Liver (tissue), 9 donors: Measurements from ENCODE around the gene VDAC1. TPM values are rescaled to one million over a fixed set of nuclear protein-coding genes. Genes with fewer than 3 reads are reported as not detected.
A peak's percentile ranks its signal among the peaks of the same experiment; 100 is the strongest.

Experiments used
- DNase-seq: peaks from one replicate; pipeline ENCODE4 v3.0.0-alpha.2; 2017; ENCODE audit warnings: low spot score
- H3K27ac ChIP-seq, 2 donors: one replicate each; pipeline ENCODE4 v1.7.0; 2013; ENCODE audit warnings: inconsistent platforms in 2 of 2, low read length in 2 of 2, control low read depth in 1 of 2, low read depth in 1 of 2, mild to moderate bottlenecking in 1 of 2
- H3K27me3 ChIP-seq, 4 donors: one replicate each; pipeline versions ENCODE4 v1.6.1 to v1.7.0; 2013; ENCODE audit warnings: low read length in 3 of 4, inconsistent platforms in 1 of 4, mild to moderate bottlenecking in 1 of 4, moderate library complexity in 1 of 4; ENCODE audit not compliant: control insufficient read depth in 4 of 4, insufficient read depth in 4 of 4
- H3K36me3 ChIP-seq, 4 donors: one replicate each; pipeline versions ENCODE4 v1.6.1 to v1.7.0; 2013; ENCODE audit warnings: low read length in 3 of 4, mild to moderate bottlenecking in 3 of 4, low read depth in 1 of 4, moderate library complexity in 1 of 4; ENCODE audit not compliant: control insufficient read depth in 4 of 4, insufficient read depth in 3 of 4
- H3K4me1 ChIP-seq, 4 donors: one replicate each; pipeline versions ENCODE4 v1.6.1 to v1.7.0; 2013; ENCODE audit warnings: low read length in 3 of 4, mild to moderate bottlenecking in 3 of 4, moderate library complexity in 1 of 4; ENCODE audit not compliant: control insufficient read depth in 4 of 4, insufficient read depth in 4 of 4
- H3K4me3 ChIP-seq, 3 donors: one replicate each; pipeline versions ENCODE4 v1.6.1 to v1.7.0; 2013; ENCODE audit warnings: low read length in 3 of 3, control low read depth in 1 of 3, low read depth in 1 of 3, mild to moderate bottlenecking in 1 of 3
- H3K9ac ChIP-seq, 2 donors: one replicate each; pipeline ENCODE4 v1.7.0; 2013; ENCODE audit warnings: low read length in 2 of 2, mild to moderate bottlenecking in 2 of 2, moderate library complexity in 2 of 2, control low read depth in 1 of 2, low read depth in 1 of 2
- H3K9me3 ChIP-seq, 4 donors: one replicate each; pipeline versions ENCODE4 v1.6.1 to v1.7.0; 2013; ENCODE audit warnings: low read length in 3 of 4; ENCODE audit not compliant: control insufficient read depth in 4 of 4
- ATF3 ChIP-seq: IDR thresholded peaks from 2 replicates; pipeline ENCODE4 v1.6.1; 2016; ENCODE audit warnings: antibody characterized with exemption
- CTCF ChIP-seq: fragments of 150-350 bp; IDR thresholded peaks from 2 replicates; pipeline ENCODE4 v1.5.1; 2017; ENCODE audit warnings: improper control_type of control experiment, low read depth, low read length; ENCODE audit not compliant: missing input control
- EGR1 ChIP-seq, 2 donors: IDR thresholded peaks; 2 replicates each; pipeline ENCODE4 v1.6.1; 2016 to 2018; ENCODE audit warnings: antibody characterized with exemption in 2 of 2, low read depth in 2 of 2
- FOXA1 ChIP-seq: IDR thresholded peaks from 2 replicates; pipeline ENCODE4 v1.6.1; 2016; ENCODE audit warnings: antibody characterized with exemption
- FOXA2 ChIP-seq: IDR thresholded peaks from 2 replicates; pipeline ENCODE4 v1.6.1; 2016; ENCODE audit warnings: antibody characterized with exemption
- GABPA ChIP-seq, 2 donors: IDR thresholded peaks in 1 of 2; conservative IDR thresholded peaks in 1 of 2; 2 replicates each; pipeline ENCODE4 v1.6.1; 2016; ENCODE audit warnings: antibody characterized with exemption in 2 of 2, mild to moderate bottlenecking in 1 of 2, moderate library complexity in 1 of 2
- HNF4A ChIP-seq, 2 donors: conservative IDR thresholded peaks; 2 replicates each; pipeline ENCODE4 v1.6.1; 2016; ENCODE audit warnings: antibody characterized with exemption in 2 of 2, mild to moderate bottlenecking in 2 of 2
- HNF4G ChIP-seq: IDR thresholded peaks from 2 replicates; pipeline ENCODE4 v1.6.1; 2016; ENCODE audit warnings: antibody characterized with exemption
- JUND ChIP-seq, 2 donors: IDR thresholded peaks; 2 replicates each; pipeline ENCODE4 v1.6.1; 2016; ENCODE audit warnings: antibody characterized with exemption in 2 of 2
- MAX ChIP-seq: IDR thresholded peaks from 2 replicates; pipeline ENCODE4 v1.6.1; 2016; ENCODE audit warnings: antibody characterized with exemption
- NR2F2 ChIP-seq: IDR thresholded peaks from 2 replicates; pipeline ENCODE4 v1.6.1; 2016; ENCODE audit warnings: antibody characterized with exemption
- RAD21 ChIP-seq, 2 donors: IDR thresholded peaks; 2 replicates each; pipeline ENCODE4 v1.6.1; 2016; ENCODE audit warnings: antibody characterized with exemption in 2 of 2, mild to moderate bottlenecking in 2 of 2
- REST ChIP-seq: IDR thresholded peaks from 2 replicates; pipeline ENCODE4 v1.6.1; 2016; ENCODE audit warnings: antibody characterized with exemption, mild to moderate bottlenecking
- RXRA ChIP-seq, 2 donors: IDR thresholded peaks; 2 replicates each; pipeline ENCODE4 v1.6.1; 2017 to 2018; ENCODE audit warnings: antibody characterized with exemption in 2 of 2, mild to moderate bottlenecking in 1 of 2
- SP1 ChIP-seq: IDR thresholded peaks from 2 replicates; pipeline ENCODE4 v1.6.1; 2018; ENCODE audit warnings: antibody characterized with exemption, mild to moderate bottlenecking
- TAF1 ChIP-seq: conservative IDR thresholded peaks from 2 replicates; pipeline ENCODE4 v1.6.1; 2016; ENCODE audit warnings: antibody characterized with exemption, mild to moderate bottlenecking
- YY1 ChIP-seq: IDR thresholded peaks from 2 replicates; pipeline ENCODE4 v1.6.1; 2016; ENCODE audit warnings: antibody characterized with exemption, mild to moderate bottlenecking
- WGBS: extraction: QIAGEN DNeasy Blood & Tissue Kit; methylation state at CpG from one replicate; pipeline ENCODE4 v1.1.7; 2013; 5-methylcytosine and 5-hydroxymethylcytosine counted together
- polyA plus RNA-seq, 2 donors: library from polyadenylated mRNA; stranded (reverse) in 1 of 2; unstranded in 1 of 2; fragments of 200-250 nt in 1 of 2; fragments of >200 nt in 1 of 2; fragmentation: Nextera tagmentation in 1 of 2; extraction: Ambion mirVana in 1 of 2; gene quantifications; one replicate each; pipeline versions ENCODE4 v1.2.1 to v1.2.3, GENCODE V29; 2013 to 2015
- total RNA-seq, 2 donors: library from RNA; depleted of rRNA; stranded (reverse); fragments of >200 nt; gene quantifications; one replicate each; pipeline ENCODE4 v1.2.3, GENCODE V29; 2014
- TF ChIP-seq, protein P1 (sequence below): IDR thresholded peaks from 2 replicates; pipeline ENCODE4 v1.6.1; 2016; ENCODE audit warnings: antibody characterized with exemption
- donor health status: healthy.
- donor health status: healthy.
- donor health status: healthy.
- donor health status: healthy.
- donor health status: healthy.

The VDAC1 gene
- total and polyA plus RNA-seq, 4 donors: 85.4 to 139 (median 121) TPM

- H3K9ac ChIP-seq: peak overlapping the region in 1 of 2 donors; percentile 6
- H3K4me3 ChIP-seq: no peak overlapping the region
- H3K36me3 ChIP-seq: no peaks in the 10 kb centered on the region
- WGBS: 28% methylated on average over 9 of the region's 9 CpGs
- peak overlapping the region; percentile 69 to 84 for H3K27ac ChIP-seq
- peaks cover 9 to 36% (median 23%) of the 10 kb centered on the region in 4 donors for H3K4me1 ChIP-seq
- no peak for TF ChIP-seq TAF1
- TF ChIP-seq REST: peak; percentile 88
- TF ChIP-seq, protein P1, sequence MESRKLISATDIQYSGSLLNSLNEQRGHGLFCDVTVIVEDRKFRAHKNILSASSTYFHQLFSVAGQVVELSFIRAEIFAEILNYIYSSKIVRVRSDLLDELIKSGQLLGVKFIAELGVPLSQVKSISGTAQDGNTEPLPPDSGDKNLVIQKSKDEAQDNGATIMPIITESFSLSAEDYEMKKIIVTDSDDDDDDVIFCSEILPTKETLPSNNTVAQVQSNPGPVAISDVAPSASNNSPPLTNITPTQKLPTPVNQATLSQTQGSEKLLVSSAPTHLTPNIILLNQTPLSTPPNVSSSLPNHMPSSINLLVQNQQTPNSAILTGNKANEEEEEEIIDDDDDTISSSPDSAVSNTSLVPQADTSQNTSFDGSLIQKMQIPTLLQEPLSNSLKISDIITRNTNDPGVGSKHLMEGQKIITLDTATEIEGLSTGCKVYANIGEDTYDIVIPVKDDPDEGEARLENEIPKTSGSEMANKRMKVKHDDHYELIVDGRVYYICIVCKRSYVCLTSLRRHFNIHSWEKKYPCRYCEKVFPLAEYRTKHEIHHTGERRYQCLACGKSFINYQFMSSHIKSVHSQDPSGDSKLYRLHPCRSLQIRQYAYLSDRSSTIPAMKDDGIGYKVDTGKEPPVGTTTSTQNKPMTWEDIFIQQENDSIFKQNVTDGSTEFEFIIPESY: peak; percentile 87
- peak; percentile 75 for TF ChIP-seq FOXA1
- TF ChIP-seq RXRA (IDR thresholded peaks at IDR 0.05): peak; percentile 93 to 98
- peak; percentile 60 to 89 for TF ChIP-seq JUND (IDR thresholded peaks at IDR 0.05)
- TF ChIP-seq CTCF: no peak
- TF ChIP-seq FOXA2: peak; percentile 70
- peak; percentile 100 for TF ChIP-seq HNF4A (conservative IDR thresholded peaks at IDR 0.05)
- peak in 1 of 2 donors; percentile 38 for TF ChIP-seq GABPA (IDR thresholded peaks at IDR 0.05 in 1 of 2, conservative IDR thresholded peaks at IDR 0.05 in 1 of 2)
- TF ChIP-seq ATF3: peak; percentile 73
- peak; percentile 94 for TF ChIP-seq YY1
- peak; percentile 74 for TF ChIP-seq NR2F2
- TF ChIP-seq RAD21 (IDR thresholded peaks at IDR 0.05): peak; percentile 41 to 54
- peak; percentile 90 for TF ChIP-seq MAX
- TF ChIP-seq EGR1 (IDR thresholded peaks at IDR 0.05; ENCODE audit: low read depth in 2 of 2): peak; percentile 56 to 93
- peak; percentile 100 for TF ChIP-seq SP1
- peak; percentile 99 for TF ChIP-seq HNF4G
- peak; percentile 55 for DNase-seq
- H3K27me3 ChIP-seq: no peaks in the 10 kb centered on the region
- no peaks in the 10 kb centered on the region for H3K9me3 ChIP-seq
Observed at GRCh38 chr5:134018154-134018985, 13.6 kb upstream of the VDAC1 start.
